GM23338 (cell line): Measurements from ENCODE around the gene PLRG1. TPM values are rescaled to one million over a fixed set of nuclear protein-coding genes. Genes with fewer than 3 reads are reported as not detected.

Experiments
- CTCF ChIP-seq, 2 experiments: fragments of 200-600 bp in 1 of 2; sonication (generic) in 1 of 2; conservative IDR thresholded peaks; 2 replicates each; pipeline versions ENCODE4 v1.5.1 to v1.6.1; 2016 to 2017; ENCODE audit warnings: antibody characterized with exemption in 2 of 2, low read depth in 2 of 2, mild to moderate bottlenecking in 2 of 2, moderate library complexity in 1 of 2
- EZH2phosphoT487 ChIP-seq: fragments of 200-600 bp; sonication (generic); IDR thresholded peaks from one replicate; pipeline ENCODE4 v1.8.1; 2018; ENCODE audit warnings: antibody characterized with exemption; ENCODE audit not compliant: unreplicated experiment
- NANOG ChIP-seq: IDR thresholded peaks from 2 replicates; pipeline ENCODE4 v1.6.1; 2016; ENCODE audit warnings: antibody characterized with exemption, borderline replicate concordance
- REST ChIP-seq: IDR thresholded peaks from one replicate; pipeline ENCODE4 v1.6.1; 2018; ENCODE audit warnings: antibody characterized with exemption; ENCODE audit not compliant: unreplicated experiment
- ZNF462 ChIP-seq: fragments of 250-450 bp; sonication (Bioruptor Pico); IDR thresholded peaks from 2 replicates; pipeline ENCODE4 v1.5.0; 2020; ENCODE audit warnings: mild to moderate bottlenecking, moderate library complexity
- polyA plus RNA-seq: library from polyadenylated mRNA; unstranded; fragments of >200 nt; fragmentation: Nextera tagmentation; extraction: Ambion mirVana; gene quantifications from 2 replicates; pipeline ENCODE4 v1.2.1, GENCODE V29; 2016
- total RNA-seq: library from RNA; depleted of rRNA; stranded (reverse); fragments of >200 nt; shearing (Covaris generic); gene quantifications from 2 replicates; pipeline ENCODE4 v1.2.3, GENCODE V29; 2014

PLRG1 gene
- total and polyA plus RNA-seq, 2 experiments from 2014 or later, result 77.3 to 82.7 TPM

GRCh38 chr4:154495867-154496266, 54.3 kb downstream of the PLRG1 start (continued):
- TF ChIP-seq ZNF462, result no peak
- no peak for TF ChIP-seq EZH2phosphoT487
- no peak for TF ChIP-seq NANOG
- no peak for TF ChIP-seq CTCF (conservative IDR thresholded peaks at IDR 0.05; ENCODE audit: low read depth in 2 of 2)
- TF ChIP-seq REST, result no peak
